HFF-Myc (cell line): Measurements from ENCODE around the gene BRD3OS.

ENCODE experiments used
- DNase-seq: peaks from one replicate; pipeline ENCODE4 v3.0.0-alpha.2; 2011; ENCODE audit warnings: low read depth; ENCODE audit errors: extremely low read depth
- H3K4me3 ChIP-seq: replicated peaks from 2 replicates; pipeline ENCODE4 v1.5.1; 2011; ENCODE audit warnings: low read depth, mild to moderate bottlenecking, control low read depth, low read length
- TF ChIP-seq, protein P1 (sequence below): IDR thresholded peaks from 2 replicates; pipeline ENCODE4 v1.5.1; 2012; ENCODE audit warnings: mild to moderate bottlenecking, low read depth, low read length, control low read depth; ENCODE audit errors: missing control alignments

The BRD3OS gene

DNA sequence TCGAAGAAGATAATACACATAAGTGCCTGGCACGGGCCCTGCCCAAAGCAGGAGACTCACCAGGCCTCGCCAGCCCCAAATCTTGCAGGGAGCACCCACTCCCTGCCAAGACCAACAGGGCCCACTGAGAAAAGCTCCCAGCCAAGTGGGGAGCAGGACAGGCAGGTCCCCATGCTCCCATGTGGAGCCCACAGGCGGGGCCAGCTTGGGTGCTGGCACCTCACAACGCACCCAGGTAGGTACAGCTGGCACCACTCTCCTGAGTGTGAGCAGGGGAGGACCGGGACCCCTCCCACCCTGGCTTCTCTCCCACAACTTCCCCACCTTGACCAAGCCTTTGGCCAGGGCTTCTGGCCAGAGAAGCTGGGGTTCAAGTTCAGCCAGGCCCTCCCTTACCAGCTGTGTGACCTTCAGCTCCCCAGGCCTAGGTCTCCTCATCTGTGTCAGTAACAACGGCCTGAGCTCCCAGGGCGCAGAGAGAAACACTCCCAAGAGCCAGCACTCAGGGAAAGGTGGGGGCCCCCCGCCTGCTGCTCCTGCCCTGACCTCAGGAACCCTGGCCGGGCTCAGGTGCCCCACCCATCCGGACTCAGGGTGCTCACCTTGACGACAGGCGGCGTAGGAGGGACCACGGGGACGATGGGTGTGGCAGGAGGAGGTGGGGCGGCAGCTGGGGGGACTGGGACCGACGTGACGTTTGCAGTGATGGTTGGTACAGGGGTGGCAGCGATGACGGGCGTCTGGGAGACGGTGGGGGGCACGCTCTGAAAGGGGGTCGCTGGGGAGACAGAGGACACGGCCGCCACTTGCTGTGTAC lies 24.7 kb downstream of the BRD3OS start:
- no peak overlapping the region for H3K4me3 ChIP-seq
- DNase-seq = no peak
- TF ChIP-seq, protein P1, sequence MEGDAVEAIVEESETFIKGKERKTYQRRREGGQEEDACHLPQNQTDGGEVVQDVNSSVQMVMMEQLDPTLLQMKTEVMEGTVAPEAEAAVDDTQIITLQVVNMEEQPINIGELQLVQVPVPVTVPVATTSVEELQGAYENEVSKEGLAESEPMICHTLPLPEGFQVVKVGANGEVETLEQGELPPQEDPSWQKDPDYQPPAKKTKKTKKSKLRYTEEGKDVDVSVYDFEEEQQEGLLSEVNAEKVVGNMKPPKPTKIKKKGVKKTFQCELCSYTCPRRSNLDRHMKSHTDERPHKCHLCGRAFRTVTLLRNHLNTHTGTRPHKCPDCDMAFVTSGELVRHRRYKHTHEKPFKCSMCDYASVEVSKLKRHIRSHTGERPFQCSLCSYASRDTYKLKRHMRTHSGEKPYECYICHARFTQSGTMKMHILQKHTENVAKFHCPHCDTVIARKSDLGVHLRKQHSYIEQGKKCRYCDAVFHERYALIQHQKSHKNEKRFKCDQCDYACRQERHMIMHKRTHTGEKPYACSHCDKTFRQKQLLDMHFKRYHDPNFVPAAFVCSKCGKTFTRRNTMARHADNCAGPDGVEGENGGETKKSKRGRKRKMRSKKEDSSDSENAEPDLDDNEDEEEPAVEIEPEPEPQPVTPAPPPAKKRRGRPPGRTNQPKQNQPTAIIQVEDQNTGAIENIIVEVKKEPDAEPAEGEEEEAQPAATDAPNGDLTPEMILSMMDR = no peak

DNA sequence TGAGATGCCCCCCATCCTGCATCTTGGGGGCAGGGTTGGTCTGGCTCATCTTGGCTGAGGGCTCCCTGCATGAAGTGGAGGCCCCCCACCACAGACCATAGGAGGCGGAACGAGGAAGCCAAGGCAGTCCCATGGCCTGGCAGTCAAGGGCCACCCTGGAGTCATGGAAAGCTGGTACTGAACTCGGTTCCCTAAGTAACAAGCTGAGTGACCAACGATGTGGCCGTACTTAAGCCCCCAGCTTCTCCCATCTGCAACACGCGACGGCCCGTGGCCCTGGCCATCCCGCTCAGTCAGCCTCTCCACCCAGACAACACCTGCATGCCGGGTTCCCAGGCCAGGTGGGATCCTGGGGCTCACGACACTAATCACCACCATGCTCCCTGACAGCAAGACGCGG lies 25.4 kb downstream of the BRD3OS start:
- no peak for DNase-seq
- TF ChIP-seq, protein P1 = no peak
- no peak overlapping the region for H3K4me3 ChIP-seq

DNA sequence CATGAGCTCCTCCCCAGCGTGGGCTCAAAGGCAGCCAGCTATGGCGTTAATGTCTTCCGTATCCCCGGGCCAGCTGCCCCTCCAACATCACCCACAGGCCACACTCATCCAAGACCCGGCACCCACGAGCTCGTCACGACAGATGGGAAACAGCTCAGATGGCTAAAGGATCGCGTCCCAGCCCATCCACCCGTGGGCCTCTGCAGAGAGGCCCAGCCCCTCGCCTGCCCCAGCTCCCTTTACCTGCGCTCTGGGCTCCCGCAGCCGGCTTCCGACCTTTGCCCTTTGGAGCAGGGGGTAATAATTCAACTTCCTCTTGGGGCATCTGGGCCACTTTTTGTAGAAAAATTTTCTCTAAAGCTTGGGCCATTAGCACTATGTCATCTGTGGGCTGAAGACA lies 26.0 kb downstream of the BRD3OS start:
- H3K4me3 ChIP-seq = no peak overlapping the region
- DNase-seq = no peak
- TF ChIP-seq, protein P1 = no peak

DNA sequence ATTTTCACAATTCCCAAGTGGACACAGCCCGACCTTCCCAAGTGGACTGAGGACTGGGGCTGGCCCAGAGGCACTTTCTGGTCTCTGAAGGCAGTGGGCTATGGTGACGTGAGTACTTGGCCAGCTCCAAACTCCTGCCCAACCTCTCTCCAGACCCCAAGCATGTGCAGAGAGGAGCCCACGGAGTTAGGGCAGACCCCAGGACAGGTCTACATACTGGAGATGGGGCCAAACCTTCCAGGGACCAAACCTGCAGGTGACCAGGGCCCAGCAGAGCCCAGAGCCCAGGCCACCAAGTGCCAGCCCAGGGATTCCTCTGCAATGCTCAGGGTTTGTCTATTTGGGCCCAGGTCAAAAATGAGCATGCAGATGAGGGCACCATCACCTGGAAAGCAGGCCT lies 27.2 kb downstream of the BRD3OS start:
- DNase-seq = no peak
- no peak overlapping the region for H3K4me3 ChIP-seq
- TF ChIP-seq, protein P1 = no peak

DNA sequence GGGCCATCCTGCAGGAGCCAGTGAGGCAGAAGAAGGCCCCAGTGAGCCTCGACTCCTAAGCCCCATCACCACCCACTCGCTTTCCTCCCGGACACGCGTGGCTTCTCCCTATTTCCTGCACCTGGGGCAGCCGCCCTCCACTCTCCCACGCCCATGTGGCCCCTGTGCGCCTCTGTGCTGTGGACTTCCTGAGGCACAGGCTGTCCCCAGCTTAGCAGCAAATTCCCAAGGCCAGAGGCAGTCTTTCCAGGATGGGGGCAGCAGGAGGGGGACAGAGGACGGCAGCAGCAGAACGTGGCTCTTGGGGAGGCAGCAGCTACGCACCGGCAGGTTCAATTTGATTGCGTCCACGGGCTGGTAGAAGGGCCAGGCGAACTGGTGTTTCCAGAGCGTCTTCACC lies 27.7 kb downstream of the BRD3OS start:
- TF ChIP-seq, protein P1 = no peak
- DNase-seq = no peak
- H3K4me3 ChIP-seq = no peak overlapping the region

DNA sequence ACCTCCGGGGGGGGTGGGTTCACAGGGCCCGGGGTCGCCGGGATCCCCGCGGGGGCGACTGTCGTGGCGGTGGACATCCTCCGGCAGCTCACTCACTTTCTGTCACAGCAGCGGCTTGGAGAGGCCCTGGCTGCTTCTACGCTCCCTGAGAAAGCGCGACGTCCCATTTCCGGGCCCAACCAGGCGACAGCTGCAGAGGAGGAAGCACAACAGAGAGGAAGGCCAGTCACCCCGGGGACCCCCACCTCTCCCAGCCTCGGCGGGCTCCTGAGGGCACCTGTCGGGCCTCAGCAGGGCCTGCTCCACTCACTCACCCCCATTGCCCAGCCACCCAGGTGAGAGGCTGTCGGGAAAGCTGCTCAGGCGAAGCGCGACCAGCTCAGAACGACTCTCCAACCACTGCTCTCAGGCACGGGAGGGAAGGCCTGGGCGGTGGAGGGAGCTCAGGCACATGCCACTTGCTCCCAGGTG lies 28.2 kb downstream of the BRD3OS start:
- no peak overlapping the region for H3K4me3 ChIP-seq
- TF ChIP-seq, protein P1 = no peak
- no peak for DNase-seq
